HCT116 (cell line): ENCODE measurements around the gene PCSK6.

Experiments used
- ELF1 ChIP-seq: IDR thresholded peaks from 2 replicates; pipeline ENCODE4 v1.6.1; 2012; ENCODE audit warnings: low read depth, borderline replicate concordance
- EZH2 ChIP-seq: fragments of 200-600 bp; sonication (generic); IDR thresholded peaks from 2 replicates; pipeline ENCODE4 v1.6.1; 2017; ENCODE audit warnings: antibody characterized with exemption, mixed run types
- POLR2A ChIP-seq: IDR thresholded peaks from 2 replicates; pipeline ENCODE4 v1.7.0; 2011; ENCODE audit warnings: borderline replicate concordance; ENCODE audit not compliant: insufficient read depth, insufficient read length; ENCODE audit errors: extremely low read depth
- POLR2AphosphoS5 ChIP-seq: IDR thresholded peaks from 2 replicates; pipeline ENCODE4 v1.6.1; 2011; ENCODE audit warnings: mild to moderate bottlenecking, low read depth, low read length, moderate library complexity
- SRF ChIP-seq: IDR thresholded peaks from 2 replicates; pipeline ENCODE4 v1.6.1; 2012; ENCODE audit warnings: low read depth
- ZFX ChIP-seq: fragments of 450-650 bp; IDR thresholded peaks from 2 replicates; pipeline ENCODE4 v1.6.1; 2017
- TF ChIP-seq, protein P1 (sequence below), 3 experiments: fragments of 200-600 bp in 1 of 3; sonication (generic) in 1 of 3; IDR thresholded peaks in 2 of 3; conservative IDR thresholded peaks in 1 of 3; 2 replicates each; pipeline ENCODE4 v1.5.1; 2012 to 2017; ENCODE audit warnings: low read depth in 2 of 3, low read length in 2 of 3, antibody characterized with exemption in 1 of 3, borderline replicate concordance in 1 of 3, control low read depth in 1 of 3, mild to moderate bottlenecking in 1 of 3, mixed read lengths in 1 of 3, mixed run types in 1 of 3, moderate library complexity in 1 of 3; ENCODE audit not compliant: insufficient read depth in 1 of 3
- TF ChIP-seq, protein P2 (sequence below): IDR thresholded peaks from 2 replicates; pipeline ENCODE4 v1.6.1; 2012; ENCODE audit warnings: low read depth

GRCh38 chr15:101358895-101359294, 130.6 kb downstream of the PCSK6 start:
- TF ChIP-seq SRF, result no peak
- no peak for TF ChIP-seq POLR2A
- TF ChIP-seq, protein P1, sequence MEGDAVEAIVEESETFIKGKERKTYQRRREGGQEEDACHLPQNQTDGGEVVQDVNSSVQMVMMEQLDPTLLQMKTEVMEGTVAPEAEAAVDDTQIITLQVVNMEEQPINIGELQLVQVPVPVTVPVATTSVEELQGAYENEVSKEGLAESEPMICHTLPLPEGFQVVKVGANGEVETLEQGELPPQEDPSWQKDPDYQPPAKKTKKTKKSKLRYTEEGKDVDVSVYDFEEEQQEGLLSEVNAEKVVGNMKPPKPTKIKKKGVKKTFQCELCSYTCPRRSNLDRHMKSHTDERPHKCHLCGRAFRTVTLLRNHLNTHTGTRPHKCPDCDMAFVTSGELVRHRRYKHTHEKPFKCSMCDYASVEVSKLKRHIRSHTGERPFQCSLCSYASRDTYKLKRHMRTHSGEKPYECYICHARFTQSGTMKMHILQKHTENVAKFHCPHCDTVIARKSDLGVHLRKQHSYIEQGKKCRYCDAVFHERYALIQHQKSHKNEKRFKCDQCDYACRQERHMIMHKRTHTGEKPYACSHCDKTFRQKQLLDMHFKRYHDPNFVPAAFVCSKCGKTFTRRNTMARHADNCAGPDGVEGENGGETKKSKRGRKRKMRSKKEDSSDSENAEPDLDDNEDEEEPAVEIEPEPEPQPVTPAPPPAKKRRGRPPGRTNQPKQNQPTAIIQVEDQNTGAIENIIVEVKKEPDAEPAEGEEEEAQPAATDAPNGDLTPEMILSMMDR (IDR thresholded peaks at IDR 0.05 in 2 of 3, conservative IDR thresholded peaks at IDR 0.05 in 1 of 3; ENCODE audit: borderline replicate concordance in 1 of 3, insufficient read depth in 1 of 3, low read depth in 2 of 3, low read length in 2 of 3), result no peak
- TF ChIP-seq POLR2AphosphoS5, result no peak
- TF ChIP-seq EZH2, result no peak
- no peak for TF ChIP-seq ELF1
- no peak for TF ChIP-seq ZFX
- TF ChIP-seq, protein P2, sequence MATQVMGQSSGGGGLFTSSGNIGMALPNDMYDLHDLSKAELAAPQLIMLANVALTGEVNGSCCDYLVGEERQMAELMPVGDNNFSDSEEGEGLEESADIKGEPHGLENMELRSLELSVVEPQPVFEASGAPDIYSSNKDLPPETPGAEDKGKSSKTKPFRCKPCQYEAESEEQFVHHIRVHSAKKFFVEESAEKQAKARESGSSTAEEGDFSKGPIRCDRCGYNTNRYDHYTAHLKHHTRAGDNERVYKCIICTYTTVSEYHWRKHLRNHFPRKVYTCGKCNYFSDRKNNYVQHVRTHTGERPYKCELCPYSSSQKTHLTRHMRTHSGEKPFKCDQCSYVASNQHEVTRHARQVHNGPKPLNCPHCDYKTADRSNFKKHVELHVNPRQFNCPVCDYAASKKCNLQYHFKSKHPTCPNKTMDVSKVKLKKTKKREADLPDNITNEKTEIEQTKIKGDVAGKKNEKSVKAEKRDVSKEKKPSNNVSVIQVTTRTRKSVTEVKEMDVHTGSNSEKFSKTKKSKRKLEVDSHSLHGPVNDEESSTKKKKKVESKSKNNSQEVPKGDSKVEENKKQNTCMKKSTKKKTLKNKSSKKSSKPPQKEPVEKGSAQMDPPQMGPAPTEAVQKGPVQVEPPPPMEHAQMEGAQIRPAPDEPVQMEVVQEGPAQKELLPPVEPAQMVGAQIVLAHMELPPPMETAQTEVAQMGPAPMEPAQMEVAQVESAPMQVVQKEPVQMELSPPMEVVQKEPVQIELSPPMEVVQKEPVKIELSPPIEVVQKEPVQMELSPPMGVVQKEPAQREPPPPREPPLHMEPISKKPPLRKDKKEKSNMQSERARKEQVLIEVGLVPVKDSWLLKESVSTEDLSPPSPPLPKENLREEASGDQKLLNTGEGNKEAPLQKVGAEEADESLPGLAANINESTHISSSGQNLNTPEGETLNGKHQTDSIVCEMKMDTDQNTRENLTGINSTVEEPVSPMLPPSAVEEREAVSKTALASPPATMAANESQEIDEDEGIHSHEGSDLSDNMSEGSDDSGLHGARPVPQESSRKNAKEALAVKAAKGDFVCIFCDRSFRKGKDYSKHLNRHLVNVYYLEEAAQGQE, result no peak
